Epidermal melanocyte (primary cell): ENCODE data around the gene CFAP99.

Experiments
- DNase-seq: peaks from one replicate; pipeline ENCODE4 v3.0.0; 2011; ENCODE audit warnings: low spot score; ENCODE audit not compliant: insufficient read length

The CFAP99 gene

GRCh38 chr4:2390784-2391421 lies 27.9 kb upstream of the CFAP99 start:
- DNase-seq: no peak

DNA sequence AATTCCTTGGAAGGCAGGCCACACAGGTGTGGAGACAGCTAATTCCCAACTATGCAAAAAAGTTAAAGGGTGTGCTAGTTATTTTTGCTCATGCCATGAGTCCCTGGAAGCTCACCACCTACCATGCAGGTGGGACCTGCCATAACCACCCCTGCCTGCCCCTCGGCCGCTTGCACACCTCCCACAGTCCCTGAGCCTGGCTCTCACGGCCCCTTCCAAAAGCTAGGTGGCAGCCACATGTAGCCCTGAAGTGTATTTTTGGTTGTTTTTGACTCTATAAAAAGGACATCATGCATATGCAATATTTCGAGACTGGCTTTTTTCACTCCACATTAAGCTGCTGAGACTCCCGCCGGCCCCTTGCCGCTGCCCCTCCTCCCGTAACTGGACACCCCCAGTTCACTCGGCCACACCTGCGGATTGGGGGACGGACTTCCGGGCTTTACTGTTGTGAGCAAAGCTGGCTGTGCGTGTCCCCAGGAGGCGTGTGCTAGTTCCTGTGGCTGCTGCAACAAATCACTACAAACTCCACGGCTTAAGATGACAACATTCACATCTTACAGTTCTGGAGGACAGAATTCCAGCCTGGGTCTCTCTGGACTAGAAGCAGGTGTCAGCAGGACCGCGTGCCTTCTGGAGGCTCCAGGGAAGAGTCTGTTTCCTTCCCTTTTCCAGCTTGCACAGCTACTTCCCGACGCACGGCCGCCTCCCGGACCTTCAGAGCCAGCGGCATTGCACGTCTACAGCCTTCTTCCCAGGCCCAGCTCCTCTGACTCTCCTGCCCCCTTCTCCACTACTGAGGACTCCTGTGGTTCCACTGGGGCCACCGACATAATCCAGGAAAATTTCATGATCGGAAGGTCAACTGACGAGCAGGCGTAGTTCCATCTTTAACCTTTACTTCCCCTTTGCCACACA lies 25.1 kb upstream of the CFAP99 start:
- no peak for DNase-seq

- no peak for DNase-seq
Observed at GRCh38 chr4:2394528-2394927, 24.2 kb upstream of the CFAP99 start.

DNA sequence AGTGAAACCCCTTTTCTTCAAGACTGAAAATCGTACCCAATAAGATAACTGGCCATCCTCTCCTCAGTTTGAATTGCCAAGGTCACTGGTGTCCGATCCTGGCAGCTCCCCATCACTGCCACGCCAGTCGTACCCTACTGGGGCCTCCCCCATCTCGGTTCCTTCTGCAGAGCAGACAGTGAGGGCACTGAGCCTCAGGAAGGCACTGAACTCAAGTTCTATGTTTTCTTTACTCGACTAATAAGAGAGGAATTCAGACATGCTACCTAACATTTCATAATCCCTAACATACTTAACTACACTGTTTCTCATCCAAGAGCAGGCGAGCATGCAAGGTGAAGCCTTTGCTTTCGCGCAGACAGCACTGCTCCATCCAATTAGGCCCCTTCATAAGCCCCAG lies 23.7 kb upstream of the CFAP99 start:
- no peak for DNase-seq

- no peak for DNase-seq
Observed at GRCh38 chr4:2395584-2395983, 23.2 kb upstream of the CFAP99 start.

DNA sequence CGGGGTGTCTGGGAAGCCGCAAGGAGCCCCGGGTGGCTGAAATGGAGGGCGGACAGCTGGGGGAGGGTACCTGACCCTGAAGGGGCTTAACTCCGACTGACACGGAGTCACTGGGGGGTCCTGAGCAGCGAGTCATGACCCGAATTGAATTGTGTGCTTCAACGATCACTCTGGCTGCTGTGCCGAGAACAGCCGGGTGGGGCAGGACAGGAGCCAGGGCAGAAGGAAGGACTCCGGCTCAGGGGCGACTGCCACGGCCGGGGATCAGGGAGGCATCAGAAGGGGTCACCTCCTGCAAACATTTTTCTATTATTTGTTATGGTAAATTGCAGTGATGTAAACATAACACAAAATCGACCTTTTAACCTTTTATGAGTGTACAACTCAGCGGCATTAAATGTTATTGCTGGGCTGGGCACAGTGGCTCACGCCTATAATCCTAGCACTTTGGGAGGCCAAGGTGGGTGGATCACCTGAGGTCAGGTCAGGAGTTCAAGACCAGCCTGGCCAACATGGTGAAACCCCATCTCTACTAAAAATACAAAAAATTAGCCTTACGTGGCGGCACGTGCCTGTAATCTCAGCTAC lies 21.9 kb upstream of the CFAP99 start:
- no peak for DNase-seq

DNA sequence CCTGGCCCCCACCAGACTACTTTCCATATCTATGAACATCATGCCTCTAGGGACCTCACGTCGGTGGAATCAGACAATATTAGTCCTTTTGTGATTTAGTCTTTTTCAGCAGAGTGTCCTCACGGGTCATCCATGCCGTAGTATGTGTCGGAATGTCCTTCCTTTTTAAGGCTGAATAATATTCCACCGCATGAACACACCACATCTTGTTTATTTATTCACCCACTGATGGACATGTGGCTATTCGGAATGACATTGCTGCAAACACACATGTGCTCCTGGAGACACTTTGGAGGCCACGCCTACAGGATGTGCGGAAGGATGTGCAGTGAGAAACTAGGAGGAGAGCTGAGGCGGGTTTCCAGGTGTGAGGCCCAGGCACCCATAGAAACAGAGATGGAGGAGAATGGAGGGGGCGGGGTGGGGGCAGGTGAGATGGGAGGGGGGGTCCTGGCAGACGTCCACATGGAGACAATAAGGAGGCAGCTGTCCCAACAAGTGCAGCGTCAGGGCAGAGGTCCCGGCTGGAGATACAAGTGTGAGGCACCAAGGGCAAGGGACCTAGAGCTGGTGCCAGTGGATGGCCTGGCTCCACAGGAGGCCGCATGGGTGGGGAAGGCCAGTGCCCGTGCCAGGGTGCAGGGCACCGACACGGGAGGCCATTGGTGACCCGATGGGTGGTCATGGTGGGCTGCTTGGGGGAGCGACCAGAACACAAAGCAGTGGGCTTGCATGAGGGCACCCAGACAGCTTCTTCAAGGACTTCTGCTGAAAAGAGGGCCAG lies 21.0 kb upstream of the CFAP99 start:
- DNase-seq: no peak

- no peak for DNase-seq
Observed at GRCh38 chr4:2399216-2399615, 19.5 kb upstream of the CFAP99 start.

GRCh38 chr4:2399631-2400190 lies 19.0 kb upstream of the CFAP99 start:
- no peak for DNase-seq

DNA sequence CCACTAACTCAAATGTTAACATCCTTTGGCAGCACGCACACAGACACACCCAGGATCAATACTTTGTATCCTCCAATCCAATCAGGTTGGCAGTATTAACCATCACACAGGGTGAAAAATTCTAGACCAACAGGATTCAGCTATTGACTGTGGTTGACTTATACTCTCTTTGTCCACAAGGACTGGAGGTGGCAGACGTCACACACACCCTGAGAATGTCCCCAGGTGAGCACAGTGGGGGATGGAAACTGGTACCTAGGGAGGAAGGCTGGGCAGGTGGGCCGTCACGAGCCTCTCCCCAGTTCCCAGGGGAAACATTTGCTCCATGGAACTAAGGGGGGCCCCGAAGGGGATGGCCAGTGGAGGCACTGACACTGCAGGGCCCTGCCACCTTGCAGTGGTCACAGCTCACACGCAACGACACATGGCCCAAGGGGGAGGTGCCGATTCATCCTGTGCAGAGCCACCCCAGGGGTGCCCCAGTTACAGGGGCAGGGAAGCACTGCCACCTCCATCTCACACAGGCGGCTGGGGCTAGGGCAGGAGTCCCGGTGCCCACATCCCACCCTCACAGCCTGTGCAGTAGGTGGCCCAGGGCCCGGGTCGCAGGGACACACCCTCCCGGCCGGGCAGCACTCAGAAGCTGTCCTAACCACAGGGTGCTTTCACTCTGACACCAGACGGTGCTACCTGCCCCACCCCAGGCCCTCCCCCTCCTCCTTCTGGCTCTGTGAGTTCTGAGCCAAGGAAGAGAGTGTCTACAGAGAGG lies 17.7 kb upstream of the CFAP99 start:
- no peak for DNase-seq

DNA sequence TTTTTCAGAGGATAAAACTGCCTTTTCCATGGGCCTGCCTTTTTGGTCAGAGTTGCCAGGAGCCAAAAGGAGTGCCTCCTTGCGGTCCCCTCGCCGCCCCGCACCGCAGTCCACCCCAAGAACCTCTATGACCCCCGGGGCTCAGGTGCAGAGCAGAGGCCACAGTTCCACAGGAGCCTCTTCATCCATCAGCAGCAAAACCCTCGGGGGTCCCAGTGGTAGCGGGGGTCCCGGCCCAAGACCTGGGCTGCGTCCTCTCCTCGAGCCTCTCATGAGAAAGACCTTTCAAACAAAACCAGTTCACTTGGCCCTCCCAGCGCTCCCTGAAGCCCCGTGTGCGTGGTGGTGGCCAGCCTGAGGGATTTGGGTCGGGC lies 17.2 kb upstream of the CFAP99 start:
- no peak for DNase-seq

- DNase-seq: peak; percentile 33
Observed at GRCh38 chr4:2402048-2402842, 16.5 kb upstream of the CFAP99 start.

- no peak for DNase-seq
Observed at GRCh38 chr4:2402941-2403340, 15.8 kb upstream of the CFAP99 start.

DNA sequence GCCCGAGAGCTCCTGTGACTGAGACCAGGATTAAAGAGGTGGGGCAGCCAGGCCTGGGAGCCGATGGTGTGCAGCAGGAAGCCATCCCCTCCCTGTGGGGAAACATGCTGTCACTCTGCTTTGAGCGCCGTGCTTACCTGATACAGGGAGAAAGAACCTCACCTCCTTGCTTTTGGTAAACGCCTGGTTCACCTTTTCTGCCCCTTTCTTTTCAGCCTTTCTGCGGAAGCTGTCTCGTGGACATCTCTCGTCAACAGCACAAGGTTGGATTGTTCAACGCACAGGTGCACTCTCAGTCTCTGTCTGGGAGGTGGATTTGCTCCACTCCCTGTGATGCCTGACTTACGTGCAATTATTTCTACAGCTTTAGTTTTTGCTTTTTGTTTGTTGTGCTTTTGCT lies 12.3 kb upstream of the CFAP99 start:
- DNase-seq: no peak

DNA sequence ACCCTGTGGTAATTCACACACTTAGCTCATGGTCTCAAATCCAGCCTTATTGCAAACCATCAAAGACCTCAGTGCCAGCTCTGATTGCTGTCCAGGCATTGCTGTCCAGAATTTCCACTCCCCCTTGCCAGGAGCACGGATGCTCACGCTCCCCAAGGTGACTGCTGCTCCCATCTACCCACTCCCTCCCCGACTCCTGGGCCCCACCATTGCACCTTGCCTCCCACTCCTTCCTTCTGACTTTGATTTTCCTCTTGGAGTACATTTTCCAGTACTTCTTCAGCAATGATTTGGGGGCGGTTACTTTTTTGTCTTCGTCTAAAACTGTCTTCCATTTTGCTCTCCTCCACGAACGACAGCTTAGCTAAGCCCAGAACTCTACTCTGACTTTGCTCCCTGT lies 11.8 kb upstream of the CFAP99 start:
- DNase-seq: no peak

- DNase-seq: no peak
Observed at GRCh38 chr4:2407991-2408342, 10.8 kb upstream of the CFAP99 start.

DNA sequence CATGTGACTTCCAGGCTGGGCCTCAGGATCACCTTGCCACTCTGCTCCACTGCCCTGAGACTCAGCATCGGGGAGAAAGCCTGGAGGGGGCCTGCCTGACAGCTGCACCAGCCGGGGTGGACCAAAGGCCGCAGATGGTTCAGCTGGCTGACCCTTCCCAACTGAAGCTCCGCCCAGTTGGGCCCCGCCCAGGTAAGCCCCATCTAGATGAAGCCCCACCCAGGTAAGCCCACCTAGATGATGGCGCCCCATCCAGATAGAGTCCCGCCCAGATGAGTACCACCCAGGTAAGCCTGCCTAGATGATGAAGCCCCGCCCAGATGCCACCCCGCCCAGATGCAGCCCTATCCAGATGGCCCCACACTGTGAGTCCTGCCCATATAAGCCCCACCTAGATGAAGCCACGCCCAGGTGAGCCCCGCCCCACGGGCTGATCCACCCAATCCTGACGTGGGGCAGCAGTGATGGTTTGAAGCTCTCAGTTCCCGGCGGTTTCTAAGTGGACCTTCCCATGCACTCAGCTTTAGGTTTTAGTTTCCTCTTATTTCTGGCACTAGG lies 10.3 kb upstream of the CFAP99 start:
- no peak for DNase-seq

GRCh38 chr4:2408976-2409375 lies 9.8 kb upstream of the CFAP99 start:
- no peak for DNase-seq

- no peak for DNase-seq
Observed at GRCh38 chr4:2409381-2409783, 9.4 kb upstream of the CFAP99 start.
